OCI-LY7 (cell line): ENCODE data around the gene GBA3. TPM values are rescaled to one million over a fixed set of nuclear protein-coding genes. Genes with fewer than 3 reads are reported as not detected.

Experiments
- BruUV-seq: library from RNA; stranded (reverse); fragments of 400-500 nt; replicated peaks from 2 replicates; lab custom pipeline; 2021; lab: Mats Ljungman, UMichigan
- CTCF ChIA-PET: fragments of 300-600 bp; sonication (Branson Sonifier 250); formaldehyde crosslinking; loops from one replicate; lab custom pipeline; 2022; ENCODE audit warnings: antibody characterized with exemption; ENCODE audit not compliant: unreplicated experiment; lab: Charles Lee
- POLR2A ChIA-PET: fragments of 300-600 bp; sonication (Branson Sonifier 250); formaldehyde crosslinking; loops from one replicate; lab custom pipeline; 2022; ENCODE audit warnings: antibody characterized with exemption; lab: Charles Lee
- DNase-seq: peaks from one replicate; pipeline ENCODE4 v3.0.0-alpha.2; 2015; ENCODE audit warnings: low spot score
- H2AFZ ChIP-seq: fragments of 200-600 bp; sonication (generic), shearing (Covaris generic); 2 replicates; pipeline ENCODE4 v1.6.1; 2014; ENCODE audit warnings: mild to moderate bottlenecking, antibody characterized with exemption, low read length, moderate library complexity
- H3K27ac ChIP-seq: fragments of 200-600 bp; sonication (generic); 2 replicates; pipeline ENCODE4 v1.5.1; 2014; ENCODE audit warnings: mixed run types, low read depth, mild to moderate bottlenecking, moderate library complexity, low read length, inconsistent platforms; ENCODE audit not compliant: poor library complexity, severe bottlenecking
- H3K36me3 ChIP-seq: fragments of 200-600 bp; sonication (generic); 2 replicates; pipeline ENCODE4 v1.6.1; 2014; ENCODE audit warnings: mild to moderate bottlenecking, antibody characterized with exemption, low read length, moderate library complexity, mixed read lengths; ENCODE audit not compliant: insufficient read depth
- H3K4me1 ChIP-seq: fragments of 200-600 bp; sonication (generic); 2 replicates; pipeline ENCODE4 v1.5.1; 2014; ENCODE audit warnings: mild to moderate bottlenecking, low read length; ENCODE audit not compliant: insufficient read depth, poor library complexity, severe bottlenecking
- H3K4me2 ChIP-seq: fragments of 200-600 bp; sonication (generic); 2 replicates; pipeline ENCODE4 v1.6.1; 2014; ENCODE audit warnings: mild to moderate bottlenecking, low read length
- H3K4me3 ChIP-seq: fragments of 200-600 bp; sonication (generic); 2 replicates; pipeline ENCODE4 v1.5.1; 2014; ENCODE audit warnings: mild to moderate bottlenecking, low read depth, low read length; ENCODE audit not compliant: poor library complexity, severe bottlenecking
- H3K79me2 ChIP-seq: fragments of 200-600 bp; sonication (generic); 2 replicates; pipeline ENCODE4 v1.6.1; 2016; ENCODE audit warnings: low read depth, mild to moderate bottlenecking, low read length, moderate library complexity, mixed read lengths; ENCODE audit not compliant: insufficient read depth
- H3K9me2 ChIP-seq: fragments of 200-600 bp; sonication (generic); 2 replicates; pipeline ENCODE4 v1.6.1; 2016; ENCODE audit warnings: mild to moderate bottlenecking, low read length, mixed read lengths; ENCODE audit not compliant: insufficient read depth
- H3K9me3 ChIP-seq: fragments of 200-600 bp; sonication (generic); 2 replicates; pipeline ENCODE4 v1.6.1; 2014; ENCODE audit warnings: mild to moderate bottlenecking, mixed run types, low read length, mixed read lengths
- H4K20me1 ChIP-seq: fragments of 200-600 bp; sonication (generic); 2 replicates; pipeline ENCODE4 v1.6.1; 2014; ENCODE audit warnings: mild to moderate bottlenecking, antibody characterized with exemption, low read length, moderate library complexity, mixed read lengths; ENCODE audit not compliant: insufficient read depth
- EZH2phosphoT487 ChIP-seq: fragments of 200-600 bp; sonication (generic); IDR thresholded peaks from 2 replicates; pipeline ENCODE4 v1.6.1; 2018; ENCODE audit warnings: low read depth, borderline replicate concordance, mild to moderate bottlenecking, mixed run types, antibody characterized with exemption, low read length, moderate library complexity, mixed read lengths
- intact Hi-C: fragments of 100-400 bp; cut with micrococcal nuclease; formaldehyde crosslinking; loops from one replicate; pipeline ENCODE4 v1.10.0; 2022; ENCODE audit not compliant: unreplicated experiment
- total RNA-seq, 2 experiments: library from RNA; depleted of rRNA in 1 of 2; stranded (reverse); fragments of >200 nt in 1 of 2; shearing (Covaris generic) in 1 of 2; gene quantifications; 2 replicates each; pipeline ENCODE4 v1.2.3, GENCODE V29; 2014 to 2022
- TF ChIP-seq, protein P1 (sequence below): fragments of 200-600 bp; sonication (generic); conservative IDR thresholded peaks from 2 replicates; pipeline ENCODE4 v1.5.1; 2014; ENCODE audit warnings: mild to moderate bottlenecking, antibody characterized with exemption, low read length, moderate library complexity, mixed read lengths

GBA3 gene
- total RNA-seq, 2 experiments from 2014 or later, result not detected

DNA sequence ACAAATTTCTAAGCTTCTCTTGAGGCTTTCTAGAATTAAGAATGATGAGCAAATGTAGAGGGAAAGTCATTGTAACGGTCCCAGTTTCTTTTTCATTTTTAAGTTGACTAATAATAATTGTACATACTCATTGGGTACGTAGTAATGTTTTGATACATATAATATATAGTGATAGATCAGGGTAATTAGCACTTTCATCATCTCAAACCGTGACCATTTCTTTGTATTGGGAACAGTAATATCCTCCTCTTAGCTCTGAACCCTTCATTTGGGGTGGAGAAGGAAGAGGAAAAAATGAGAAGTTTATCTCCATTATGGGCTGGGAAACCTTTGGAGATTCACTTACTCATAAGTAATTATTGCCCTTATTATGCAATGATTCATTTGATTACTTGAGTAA is 39.0 kb upstream of the GBA3 start:
- BruUV-seq, result no TSS peak
- Histone ChIP-seq H3K9me2 (no peaks in the 10 kb centered on the region), H3K9me3 (no peaks in the 10 kb centered on the region), H3K27ac (no peak overlapping the region), H3K79me2 (no peaks in the 10 kb centered on the region), H3K4me3 (no peak overlapping the region), H2AFZ (no peak overlapping the region), H4K20me1 (no peaks in the 10 kb centered on the region), H3K36me3 (no peaks in the 10 kb centered on the region), H3K4me2 (no peak overlapping the region), H3K4me1 (no peaks in the 10 kb centered on the region)
- DNase-seq, result no peak
- ChIA-PET POLR2A (no interaction called here), CTCF (no interaction called here)
- intact Hi-C loops, result no loop called here
- TF ChIP-seq, protein P1, sequence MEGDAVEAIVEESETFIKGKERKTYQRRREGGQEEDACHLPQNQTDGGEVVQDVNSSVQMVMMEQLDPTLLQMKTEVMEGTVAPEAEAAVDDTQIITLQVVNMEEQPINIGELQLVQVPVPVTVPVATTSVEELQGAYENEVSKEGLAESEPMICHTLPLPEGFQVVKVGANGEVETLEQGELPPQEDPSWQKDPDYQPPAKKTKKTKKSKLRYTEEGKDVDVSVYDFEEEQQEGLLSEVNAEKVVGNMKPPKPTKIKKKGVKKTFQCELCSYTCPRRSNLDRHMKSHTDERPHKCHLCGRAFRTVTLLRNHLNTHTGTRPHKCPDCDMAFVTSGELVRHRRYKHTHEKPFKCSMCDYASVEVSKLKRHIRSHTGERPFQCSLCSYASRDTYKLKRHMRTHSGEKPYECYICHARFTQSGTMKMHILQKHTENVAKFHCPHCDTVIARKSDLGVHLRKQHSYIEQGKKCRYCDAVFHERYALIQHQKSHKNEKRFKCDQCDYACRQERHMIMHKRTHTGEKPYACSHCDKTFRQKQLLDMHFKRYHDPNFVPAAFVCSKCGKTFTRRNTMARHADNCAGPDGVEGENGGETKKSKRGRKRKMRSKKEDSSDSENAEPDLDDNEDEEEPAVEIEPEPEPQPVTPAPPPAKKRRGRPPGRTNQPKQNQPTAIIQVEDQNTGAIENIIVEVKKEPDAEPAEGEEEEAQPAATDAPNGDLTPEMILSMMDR, result no peak
- TF ChIP-seq EZH2phosphoT487, result no peak

- DNase-seq, result no peak
- no peaks in the 10 kb centered on the region for H3K79me2 ChIP-seq
- no peak overlapping the region for H2AFZ ChIP-seq
- H3K9me2 ChIP-seq, result no peaks in the 10 kb centered on the region
- no peaks in the 10 kb centered on the region for H3K4me1 ChIP-seq
- H3K27ac ChIP-seq, result no peak overlapping the region
- no TSS peak for BruUV-seq
- H3K4me3 ChIP-seq, result no peak overlapping the region
- H4K20me1 ChIP-seq, result no peaks in the 10 kb centered on the region
- ChIA-PET CTCF (no interaction called here), POLR2A (interaction anchor here (0.6 to 1.0 kb wide), 2 partner anchors 15 to 22 kb away, joined by 4 read pairs; no protein-coding TSS in a partner anchor)
- no peaks in the 10 kb centered on the region for H3K9me3 ChIP-seq
- intact Hi-C loops, result no loop called here
- TF ChIP-seq, protein P1, result no peak
- TF ChIP-seq EZH2phosphoT487, result no peak
- H3K4me2 ChIP-seq, result no peak overlapping the region
- no peaks in the 10 kb centered on the region for H3K36me3 ChIP-seq
These were observed 31.3 kb upstream of the GBA3 start for GRCh38 chr4:22661443-22661842.

DNA sequence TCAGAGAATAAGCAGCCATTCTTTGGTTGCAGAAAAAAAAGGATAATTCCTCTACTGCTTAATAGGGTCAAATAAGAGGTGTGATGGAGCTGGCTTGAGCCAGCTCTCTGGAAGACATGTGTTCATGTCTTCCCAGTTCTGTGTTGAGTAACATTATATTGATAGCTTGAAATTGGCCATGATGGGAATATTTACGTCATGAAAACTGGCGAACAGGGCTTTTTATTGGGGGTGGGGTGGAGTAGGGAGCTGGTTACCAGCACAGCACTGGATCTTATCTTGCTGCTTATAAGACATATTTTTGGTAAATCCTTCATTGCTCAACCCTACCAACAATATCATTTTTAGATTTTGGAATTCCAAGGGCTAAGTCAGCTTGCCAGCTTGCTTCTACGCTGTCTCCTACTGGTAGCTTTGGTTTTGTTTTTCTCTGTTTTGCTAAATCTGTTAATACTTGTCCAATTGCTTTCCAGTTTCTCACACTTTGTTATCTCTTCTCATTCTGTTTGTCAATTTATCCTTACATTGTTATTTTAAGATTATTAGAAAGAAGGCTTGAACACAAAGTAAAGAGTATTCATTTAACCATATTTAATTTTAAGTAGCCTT is 25.3 kb upstream of the GBA3 start:
- H3K9me2 ChIP-seq, result no peaks in the 10 kb centered on the region
- H3K27ac ChIP-seq, result no peak overlapping the region
- intact Hi-C loops, result no loop called here
- DNase-seq, result no peak
- H2AFZ ChIP-seq, result no peak overlapping the region
- ChIA-PET POLR2A (interaction anchor here (0.5 to 0.9 kb wide), 2 partner anchors 8 to 785 kb away, joined by 3 to 5 read pairs; no protein-coding TSS in a partner anchor), CTCF (no interaction called here)
- H3K4me3 ChIP-seq, result no peak overlapping the region
- H3K9me3 ChIP-seq, result no peaks in the 10 kb centered on the region
- TF ChIP-seq EZH2phosphoT487, result no peak
- TF ChIP-seq, protein P1, result no peak
- BruUV-seq, result no TSS peak
- H3K36me3 ChIP-seq, result no peaks in the 10 kb centered on the region
- H3K4me1 ChIP-seq, result no peaks in the 10 kb centered on the region
- H3K79me2 ChIP-seq, result no peaks in the 10 kb centered on the region
- no peak overlapping the region for H3K4me2 ChIP-seq
- no peaks in the 10 kb centered on the region for H4K20me1 ChIP-seq
